GM19238 (cell line): ENCODE results near the gene CBFA2T3.

Experiments used
- DNase-seq: peaks from one replicate; pipeline ENCODE4 v3.0.0; 2011; ENCODE audit warnings: low spot score; ENCODE audit not compliant: insufficient read length

Gene CBFA2T3

DNA sequence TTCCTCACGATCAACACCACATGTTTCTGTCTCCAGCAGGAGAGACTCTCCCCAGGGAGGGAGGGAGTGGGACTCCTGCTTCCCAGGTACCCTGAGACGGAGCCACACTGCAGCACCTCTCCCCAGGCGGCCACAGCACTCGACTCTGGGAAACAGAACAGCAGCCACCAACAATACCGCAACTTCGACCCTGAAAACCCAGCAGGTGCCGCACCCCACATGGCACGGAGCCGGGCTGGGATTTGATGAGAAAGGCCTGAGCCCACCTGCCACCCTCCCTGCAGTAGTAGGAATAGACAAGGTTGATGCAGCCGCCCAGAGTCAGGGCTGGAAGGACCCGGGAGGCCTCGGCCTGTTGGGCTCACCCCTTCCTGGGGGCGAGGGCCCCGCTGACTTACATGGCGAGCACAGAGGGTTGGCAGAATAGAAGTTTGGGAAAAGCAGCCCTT, 134.7 kb downstream of the CBFA2T3 start:
- no peak for DNase-seq

GRCh38 chr16:88841521-88842307, 135.3 kb downstream of the CBFA2T3 start:
- DNase-seq: no peak

DNA sequence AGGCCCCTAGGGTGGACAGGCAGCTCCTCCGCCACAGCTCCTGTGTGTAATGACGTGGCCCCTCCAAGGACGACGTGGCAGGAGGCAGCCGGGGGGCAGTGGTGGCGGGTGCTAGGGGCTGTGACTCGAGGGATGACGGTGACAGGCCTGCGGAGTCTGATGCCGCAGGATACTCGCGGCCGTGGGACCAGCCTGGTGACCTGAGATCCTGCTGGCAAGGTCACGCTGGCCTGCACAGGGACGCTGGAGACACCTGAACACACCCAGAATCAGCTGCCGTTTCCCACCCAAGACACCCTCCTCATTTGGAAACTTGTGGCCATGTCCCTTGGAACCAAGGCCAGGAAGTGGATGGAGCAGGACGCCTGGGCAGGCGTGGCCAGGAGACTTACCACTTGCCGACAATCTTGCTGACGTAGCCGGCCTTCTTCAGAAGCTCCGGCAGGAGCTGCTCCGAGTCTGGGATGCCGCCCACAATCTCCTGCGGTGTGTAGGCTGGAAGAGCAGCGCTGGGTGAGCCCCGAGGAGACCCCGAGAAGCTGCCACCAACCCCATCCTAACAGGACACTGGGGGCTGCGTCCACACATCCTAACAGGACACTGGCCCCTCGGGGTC, 136.3 kb downstream of the CBFA2T3 start:
- no peak for DNase-seq

GRCh38 chr16:88839745-88840599, 137.0 kb downstream of the CBFA2T3 start:
- no peak for DNase-seq

DNA sequence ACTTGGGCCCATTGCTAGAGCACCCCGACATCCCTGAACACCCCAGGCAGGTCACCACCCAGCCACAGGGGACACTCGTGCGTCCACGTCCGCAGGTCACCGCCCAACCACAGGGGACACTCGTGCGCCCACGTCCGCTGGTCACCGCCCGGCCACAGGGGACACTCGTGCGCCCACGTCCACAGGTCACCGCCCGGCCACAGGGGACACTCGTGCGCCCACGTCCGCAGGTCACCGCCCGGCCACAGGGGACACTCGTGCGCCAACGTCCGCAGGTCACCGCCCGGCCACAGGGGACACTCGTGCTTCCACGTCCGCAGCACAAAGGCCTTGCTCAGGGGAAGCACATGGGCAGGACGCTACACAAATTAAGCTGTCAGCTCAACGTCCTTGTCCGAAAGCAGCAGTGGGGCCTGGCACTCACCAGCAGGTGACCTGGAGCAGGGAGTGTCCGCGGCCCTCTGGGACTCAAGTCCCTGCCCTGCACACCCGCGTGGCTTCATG, 137.9 kb downstream of the CBFA2T3 start:
- DNase-seq: no peak

GRCh38 chr16:88838566-88838965, 138.4 kb downstream of the CBFA2T3 start:
- no peak for DNase-seq

- DNase-seq: no peak
Measured at GRCh38 chr16:88837806-88838205, 139.2 kb downstream of the CBFA2T3 start.

- no peak for DNase-seq
Measured at GRCh38 chr16:88836791-88837190, 140.2 kb downstream of the CBFA2T3 start.

GRCh38 chr16:88835818-88836217, 141.2 kb downstream of the CBFA2T3 start:
- DNase-seq: no peak

DNA sequence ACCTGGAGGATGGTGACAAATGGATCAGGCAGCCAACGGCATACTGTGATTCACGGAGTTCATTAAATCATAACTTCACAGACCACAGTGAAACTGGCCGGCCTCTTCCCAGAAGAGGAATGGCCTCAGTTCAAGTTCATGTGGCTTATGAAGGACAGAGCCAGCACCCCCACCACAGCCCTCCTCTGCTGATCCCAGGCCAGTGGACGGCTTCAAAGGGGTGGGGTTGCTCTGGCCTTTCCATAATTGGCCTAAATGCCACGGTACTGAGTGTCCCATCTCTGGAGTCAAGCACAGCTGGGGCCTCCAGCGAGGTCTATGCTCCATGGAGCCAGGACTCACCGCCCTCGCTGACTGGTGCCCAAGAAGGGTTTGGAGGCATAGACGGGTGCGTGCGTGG, 141.6 kb downstream of the CBFA2T3 start:
- DNase-seq: no peak

- DNase-seq: no peak
Measured at GRCh38 chr16:88834670-88835069, 142.3 kb downstream of the CBFA2T3 start.

GRCh38 chr16:88833086-88833485, 143.9 kb downstream of the CBFA2T3 start:
- DNase-seq: no peak

DNA sequence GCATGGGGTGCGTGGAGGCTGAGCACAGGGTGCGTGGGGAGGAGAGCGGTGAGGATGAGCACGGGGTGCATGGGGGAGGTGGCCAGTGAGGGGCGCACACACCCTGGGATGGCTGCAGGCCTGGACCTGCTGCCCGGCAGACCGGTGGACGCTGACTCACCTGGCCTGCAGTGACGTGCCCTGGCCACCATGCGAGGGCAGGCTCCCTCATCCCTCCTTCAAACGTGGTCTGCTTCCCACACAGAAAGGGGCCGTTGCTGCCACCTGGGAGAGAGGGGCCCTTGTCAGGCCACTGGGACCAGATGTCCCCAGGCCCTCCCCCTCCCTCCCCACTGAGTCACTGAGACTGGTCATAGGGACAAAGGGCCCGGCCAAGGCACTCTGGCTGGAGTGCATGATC, 145.2 kb downstream of the CBFA2T3 start:
- DNase-seq: no peak

DNA sequence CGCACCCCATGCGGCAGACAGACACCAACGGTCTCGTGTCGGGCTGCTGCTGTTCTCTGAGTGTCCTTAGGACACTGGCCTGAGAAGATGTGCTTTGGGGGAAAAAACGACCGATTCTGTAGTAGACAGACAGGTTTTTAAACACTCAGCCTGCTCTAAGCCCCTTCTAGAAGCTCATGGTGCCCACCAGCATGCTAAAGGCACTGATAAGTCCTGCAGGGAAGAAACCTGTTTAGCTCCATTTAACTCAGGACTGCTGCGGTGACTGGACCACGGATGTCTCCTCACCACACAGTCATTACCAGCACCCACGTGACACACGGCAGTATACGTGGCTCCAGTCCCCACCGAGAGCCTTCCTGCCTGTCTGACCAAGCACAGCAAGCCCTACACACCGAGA, 146.2 kb downstream of the CBFA2T3 start:
- DNase-seq: no peak

GRCh38 chr16:88830258-88830657, 146.7 kb downstream of the CBFA2T3 start:
- no peak for DNase-seq

DNA sequence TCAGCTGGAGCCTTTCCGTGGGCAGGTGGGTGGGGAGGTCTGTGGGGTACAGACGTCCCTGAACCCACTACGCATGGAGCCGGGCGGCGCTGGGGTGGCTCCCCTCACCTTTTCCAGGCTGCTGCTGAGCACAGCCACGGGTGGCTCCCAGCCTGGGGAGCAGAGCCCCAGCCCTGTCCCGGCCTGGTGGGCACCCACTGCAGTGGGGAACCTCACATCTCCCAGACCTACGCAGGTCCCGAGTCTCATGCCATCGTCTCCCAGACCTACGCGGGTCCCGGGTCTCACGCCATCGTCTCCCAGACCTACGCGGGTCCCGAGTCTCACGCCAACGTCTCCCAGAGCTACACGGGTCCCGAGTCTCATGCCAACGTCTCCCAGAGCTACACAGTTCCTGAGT, 148.3 kb downstream of the CBFA2T3 start:
- no peak for DNase-seq

DNA sequence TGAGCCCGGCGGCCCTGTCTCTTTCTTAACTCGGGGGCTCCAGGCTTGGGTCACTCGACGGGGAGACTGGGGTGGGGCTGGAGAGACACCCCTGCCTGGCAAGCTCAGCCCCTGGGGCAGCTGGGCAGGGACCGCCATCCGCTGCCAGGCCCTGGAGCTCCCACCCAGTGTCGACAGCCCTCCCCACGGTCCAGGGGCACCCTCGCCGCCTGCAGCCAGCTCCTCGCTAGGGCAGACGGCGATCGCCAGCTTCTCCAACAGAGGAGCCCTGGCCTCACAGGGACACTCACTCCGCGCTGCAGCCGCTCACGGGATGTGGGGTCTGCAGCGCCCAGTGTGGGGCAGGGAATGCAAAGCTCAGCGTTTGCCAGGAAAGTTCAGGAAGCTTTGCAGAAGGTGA, 149.3 kb downstream of the CBFA2T3 start:
- DNase-seq: no peak

GRCh38 chr16:88826070-88826840, 150.8 kb downstream of the CBFA2T3 start:
- DNase-seq: no peak

- no peak for DNase-seq
Measured at GRCh38 chr16:88825146-88825545, 151.9 kb downstream of the CBFA2T3 start.
